OCI-LY1 (cell line): ENCODE measurements around the gene RNPEPL1.

Source experiments
- CTCF ChIP-seq: fragments of 200-600 bp; sonication (generic), shearing (Covaris generic); IDR thresholded peaks from 2 replicates; pipeline ENCODE4 v1.5.1; 2017; ENCODE audit warnings: mild to moderate bottlenecking, antibody characterized with exemption, low read length, moderate library complexity, mixed read lengths
- EZH2 ChIP-seq: fragments of 200-600 bp; sonication (generic), shearing (Covaris generic); IDR thresholded peaks from 2 replicates; pipeline ENCODE4 v1.8.0; 2017; ENCODE audit warnings: borderline replicate concordance, mixed run types, mild to moderate bottlenecking, antibody characterized with exemption, low read length, moderate library complexity, mixed read lengths

DNA sequence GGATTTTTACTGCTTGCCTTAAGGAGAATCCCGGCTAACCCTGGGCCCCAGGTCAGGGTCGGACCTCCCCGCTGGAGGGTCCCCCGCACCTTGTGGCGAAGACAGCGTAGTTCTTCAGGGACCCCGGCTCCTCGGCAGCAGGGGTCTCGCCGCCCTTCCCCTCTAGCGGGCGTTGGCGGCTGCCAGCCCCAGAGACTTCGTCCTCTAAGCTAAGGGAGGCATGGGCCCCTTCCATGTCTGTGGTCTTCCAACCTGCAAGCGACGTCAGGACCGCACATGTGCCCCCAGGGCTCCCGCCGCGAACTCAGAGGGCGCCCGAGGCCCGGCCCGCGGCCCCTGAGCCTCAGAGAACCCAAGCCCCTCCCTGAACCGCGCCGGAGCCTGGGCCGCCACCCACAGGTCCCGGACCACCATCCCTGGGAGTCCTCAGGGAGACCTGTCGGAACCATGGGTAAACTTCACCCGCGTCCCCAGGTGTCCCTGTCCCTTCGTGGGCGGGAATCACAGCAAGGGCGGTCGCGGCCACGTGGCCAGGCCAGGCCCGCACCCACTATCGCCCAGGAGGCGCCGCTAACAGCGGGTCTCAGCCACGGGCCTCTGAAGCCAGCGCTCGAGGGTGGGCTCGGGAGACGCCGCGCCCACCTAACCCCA lies 11.1 kb upstream of the RNPEPL1 start:
- 0 out of 2 replicates have a peak, but pooled peaks have one; percentile 10 for TF ChIP-seq CTCF
- TF ChIP-seq EZH2 = no peak
